Measurements from ENCODE around the gene PRDM15. TPM values are rescaled to one million over a fixed set of nuclear protein-coding genes. Genes with fewer than 3 reads are reported as not detected.

The PRDM15 gene
- total and polyA plus RNA-seq, 2 experiments from 2014 or later, result 2.3 to 6.4 TPM

GRCh38 chr21:41921021-41921420, 41.9 kb upstream of the PRDM15 start:
- H3K4me1 ChIP-seq (ENCODE audit: low read depth), result no peaks in the 10 kb centered on the region
- H3K27ac ChIP-seq, result no peak overlapping the region
- no peak for DNase-seq (ENCODE audit: low read depth in 1 of 2, low spot score in 1 of 2)
- no peaks in the 10 kb centered on the region for H3K36me3 ChIP-seq
- H3K4me3 ChIP-seq, result no peak overlapping the region
- H3K27me3 ChIP-seq, result no peaks in the 10 kb centered on the region
- H3K9me3 ChIP-seq (ENCODE audit: low read depth), result no peaks in the 10 kb centered on the region
- TF ChIP-seq CTCF (IDR thresholded peaks at IDR 0.05; ENCODE audit: low read depth, low read length), result no peak

- Histone ChIP-seq H3K4me3 (no peak overlapping the region), H3K36me3 (no peaks in the 10 kb centered on the region), H3K9me3 (ENCODE audit: low read depth) (no peaks in the 10 kb centered on the region), H3K4me1 (ENCODE audit: low read depth) (no peaks in the 10 kb centered on the region), H3K27ac (no peak overlapping the region), H3K27me3 (no peaks in the 10 kb centered on the region)
- no peak for TF ChIP-seq CTCF (IDR thresholded peaks at IDR 0.05; ENCODE audit: low read depth, low read length)
- no peak for DNase-seq (ENCODE audit: low read depth in 1 of 2, low spot score in 1 of 2)
Observed at GRCh38 chr21:41920476-41920875, 41.3 kb upstream of the PRDM15 start.

- Histone ChIP-seq H3K4me3 (no peak overlapping the region), H3K9me3 (ENCODE audit: low read depth) (no peaks in the 10 kb centered on the region), H3K4me1 (ENCODE audit: low read depth) (no peaks in the 10 kb centered on the region), H3K27ac (no peak overlapping the region), H3K27me3 (no peaks in the 10 kb centered on the region), H3K36me3 (no peaks in the 10 kb centered on the region)
- no peak for TF ChIP-seq CTCF (IDR thresholded peaks at IDR 0.05; ENCODE audit: low read depth, low read length)
- no peak for DNase-seq (ENCODE audit: low read depth in 1 of 2, low spot score in 1 of 2)
Observed at GRCh38 chr21:41919666-41920398, 40.7 kb upstream of the PRDM15 start.

GRCh38 chr21:41918561-41919358, 39.6 kb upstream of the PRDM15 start:
- Histone ChIP-seq H3K36me3 (no peaks in the 10 kb centered on the region), H3K9me3 (ENCODE audit: low read depth) (no peaks in the 10 kb centered on the region), H3K4me1 (ENCODE audit: low read depth) (no peaks in the 10 kb centered on the region), H3K4me3 (no peak overlapping the region), H3K27ac (no peak overlapping the region), H3K27me3 (no peaks in the 10 kb centered on the region)
- TF ChIP-seq CTCF (IDR thresholded peaks at IDR 0.05; ENCODE audit: low read depth, low read length), result no peak
- no peak for DNase-seq (ENCODE audit: low read depth in 1 of 2, low spot score in 1 of 2)

GRCh38 chr21:41917531-41917930, 38.4 kb upstream of the PRDM15 start:
- Histone ChIP-seq H3K27ac (no peak overlapping the region), H3K27me3 (no peaks in the 10 kb centered on the region), H3K4me3 (no peak overlapping the region), H3K36me3 (no peaks in the 10 kb centered on the region), H3K4me1 (ENCODE audit: low read depth) (no peaks in the 10 kb centered on the region), H3K9me3 (ENCODE audit: low read depth) (no peaks in the 10 kb centered on the region)
- DNase-seq (ENCODE audit: low read depth in 1 of 2, low spot score in 1 of 2), result no peak
- TF ChIP-seq CTCF (IDR thresholded peaks at IDR 0.05; ENCODE audit: low read depth, low read length), result no peak

Data from cardiac muscle cell (in vitro differentiated cells and primary cell).